ENCODE results near the gene ZBTB17.

GRCh38 chr1:16021681-16022080, 45.8 kb upstream of the ZBTB17 start, which contains the start of gene CLCNKA:
- no peak for TF ChIP-seq CTCF (IDR thresholded peaks at IDR 0.05; ENCODE audit: low read depth, low read length)
- no peak for TF ChIP-seq EZH2phosphoT487 (IDR thresholded peaks at IDR 0.05; ENCODE audit: low read depth)
